Left lung (tissue), 10 donors: ENCODE results near the gene MOB3C. TPM values are rescaled to one million over a fixed set of nuclear protein-coding genes. Genes with fewer than 3 reads are reported as not detected.

Experiments used
- ATAC-seq: fragments of 200-7000 bp; cut with Tn5 transposase; one replicate; pipeline ENCODE4 v1.9.1; 2020; ENCODE audit warnings: moderate library complexity
- DNase-seq, 4 donors: peaks; one replicate each; pipeline ENCODE4 v3.0.0-alpha.2; 2013 to 2020
- H3K27ac ChIP-seq, 2 donors: fragments of 200-600 bp; sonication (generic) in 1 of 2; one replicate each; pipeline versions ENCODE4 v1.5.0 to v1.8.0; 2020 to 2021
- H3K27me3 ChIP-seq, 2 donors: fragments of 200-600 bp; sonication (generic) in 1 of 2; one replicate each; pipeline versions ENCODE4 v1.5.0 to v1.8.0; 2020 to 2021
- H3K36me3 ChIP-seq, 2 donors: fragments of 200-600 bp; sonication (generic) in 1 of 2; one replicate each; pipeline versions ENCODE4 v1.5.0 to v1.8.0; 2020 to 2021
- H3K4me1 ChIP-seq, 2 donors: fragments of 200-600 bp; one replicate each; pipeline ENCODE4 v1.8.0; 2021
- H3K4me3 ChIP-seq, 2 donors: fragments of 200-600 bp; sonication (generic) in 1 of 2; one replicate each; pipeline versions ENCODE4 v1.5.0 to v1.8.0; 2020 to 2021; ENCODE audit warnings: mild to moderate bottlenecking in 1 of 2
- H3K9me3 ChIP-seq, 2 donors: fragments of 200-600 bp; sonication (generic) in 1 of 2; one replicate each; pipeline versions ENCODE4 v1.5.0 to v1.8.0; 2020 to 2021
- intact Hi-C, 2 donors: fragments of 100-400 bp; cut with DNase I; formaldehyde crosslinking; loops; one replicate each; pipeline versions ENCODE4 v1.11.2 to v1.14.2; 2022
- polyA plus RNA-seq, 6 donors: library from polyadenylated mRNA; unstranded; fragments of 120-200 nt; gene quantifications; one replicate each; pipeline ENCODE4 v1.2.1, GENCODE V29; 2013; ENCODE audit not compliant: insufficient read length in 6 of 6
- total RNA-seq, 2 donors: library from RNA; stranded (reverse); fragmentation: NEBNext Ultra II Directional; extraction: Animal tissue kit (Norgen Biotek cat#: 25700); gene quantifications; one replicate each; pipeline ENCODE4 v1.2.1, GENCODE V29; 2021
- TF ChIP-seq, protein P1 (sequence below), 2 donors: fragments of 200-600 bp; sonication (generic) in 1 of 2; IDR thresholded peaks; one replicate each; pipeline versions ENCODE4 v1.5.0 to v1.8.0; 2021; ENCODE audit warnings: antibody characterized with exemption in 2 of 2
- donor health status: DM: no; HTN: yes; CAD: no.
- donor health status: DM: no; HTN: no; CAD: no.

The MOB3C gene
- total and polyA plus RNA-seq, 8 donors: 16.0 to 21.3 (median 18.4) TPM

DNA sequence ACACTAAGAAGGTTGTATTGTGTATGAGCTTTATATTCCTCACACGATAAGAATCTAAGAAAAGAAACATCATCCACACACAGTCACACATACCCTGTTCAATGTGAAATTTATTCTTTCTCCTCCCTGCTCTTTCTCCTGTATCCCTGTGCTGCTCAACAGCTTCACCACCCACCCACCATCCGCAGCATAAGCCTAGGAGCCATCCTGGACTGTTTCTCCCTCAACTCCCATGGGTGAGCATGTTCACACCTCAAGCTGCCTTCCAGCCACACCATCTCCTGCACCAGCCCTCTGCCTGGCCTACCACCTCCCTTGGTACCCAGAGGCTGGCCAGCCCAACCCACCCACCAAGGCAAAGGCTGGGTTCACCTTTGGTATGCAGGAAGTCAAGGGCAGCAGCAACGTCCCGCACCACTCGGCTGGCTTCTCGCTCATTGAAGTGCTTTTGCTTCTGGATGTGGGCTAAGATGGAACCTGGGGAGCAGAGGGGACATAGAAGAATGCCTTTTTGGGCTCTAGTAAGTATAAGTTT, 44.9 kb downstream of the MOB3C start:
- Histone ChIP-seq H3K27me3 (no peaks in the 10 kb centered on the region), H3K9me3 (no peaks in the 10 kb centered on the region), H3K27ac (no peak overlapping the region), H3K4me1 (no peaks in the 10 kb centered on the region), H3K4me3 (no peak overlapping the region), H3K36me3 (peaks cover 0 to 97% of the 10 kb centered on the region in 2 donors)
- ATAC-seq (no peak), DNase-seq (no peak)
- intact Hi-C loops: no loop called here
- TF ChIP-seq, protein P1, sequence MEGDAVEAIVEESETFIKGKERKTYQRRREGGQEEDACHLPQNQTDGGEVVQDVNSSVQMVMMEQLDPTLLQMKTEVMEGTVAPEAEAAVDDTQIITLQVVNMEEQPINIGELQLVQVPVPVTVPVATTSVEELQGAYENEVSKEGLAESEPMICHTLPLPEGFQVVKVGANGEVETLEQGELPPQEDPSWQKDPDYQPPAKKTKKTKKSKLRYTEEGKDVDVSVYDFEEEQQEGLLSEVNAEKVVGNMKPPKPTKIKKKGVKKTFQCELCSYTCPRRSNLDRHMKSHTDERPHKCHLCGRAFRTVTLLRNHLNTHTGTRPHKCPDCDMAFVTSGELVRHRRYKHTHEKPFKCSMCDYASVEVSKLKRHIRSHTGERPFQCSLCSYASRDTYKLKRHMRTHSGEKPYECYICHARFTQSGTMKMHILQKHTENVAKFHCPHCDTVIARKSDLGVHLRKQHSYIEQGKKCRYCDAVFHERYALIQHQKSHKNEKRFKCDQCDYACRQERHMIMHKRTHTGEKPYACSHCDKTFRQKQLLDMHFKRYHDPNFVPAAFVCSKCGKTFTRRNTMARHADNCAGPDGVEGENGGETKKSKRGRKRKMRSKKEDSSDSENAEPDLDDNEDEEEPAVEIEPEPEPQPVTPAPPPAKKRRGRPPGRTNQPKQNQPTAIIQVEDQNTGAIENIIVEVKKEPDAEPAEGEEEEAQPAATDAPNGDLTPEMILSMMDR (IDR thresholded peaks at IDR 0.05): no peak

DNA sequence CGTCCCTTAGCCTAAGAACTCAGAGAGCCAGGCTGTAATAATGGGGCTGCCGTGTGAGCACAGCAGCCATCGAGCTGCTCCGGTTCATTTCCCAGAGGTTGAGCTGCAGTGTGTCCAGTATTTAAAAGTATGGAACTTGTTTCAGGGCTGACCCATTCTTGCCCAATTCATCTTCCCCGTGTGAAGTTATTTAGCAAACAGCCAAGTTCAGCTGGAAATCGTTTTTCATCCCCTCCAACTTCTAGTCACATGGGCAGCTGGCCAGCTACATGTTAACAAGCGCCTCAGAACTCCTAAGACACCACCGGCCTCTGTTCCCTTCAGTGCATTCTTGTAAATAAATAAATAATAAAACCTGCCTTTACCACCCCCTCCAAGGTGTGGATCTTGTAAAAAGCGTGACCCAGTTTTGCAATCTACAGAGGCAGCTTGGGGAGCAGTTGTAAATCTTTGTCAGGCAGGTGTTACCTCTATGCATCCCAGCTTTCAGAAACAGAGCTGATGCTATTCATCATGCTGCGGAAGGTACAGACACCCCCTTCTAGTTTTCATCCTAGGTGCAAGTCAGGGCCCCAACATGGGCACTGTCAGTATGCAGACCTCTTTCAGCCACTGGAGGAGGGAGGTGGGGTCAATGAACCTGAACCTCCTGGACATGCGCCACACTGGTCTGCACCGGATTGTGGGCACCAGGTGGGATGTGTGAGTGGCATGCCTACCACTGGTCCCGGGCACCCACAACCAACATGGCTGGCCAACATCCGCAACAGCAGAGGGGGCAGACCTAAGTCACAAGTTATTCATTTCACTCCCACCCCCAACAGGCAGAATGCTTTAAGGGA, 46.5 kb downstream of the MOB3C start:
- intact Hi-C loops: no loop called here
- Histone ChIP-seq H3K27ac (no peak overlapping the region), H3K27me3 (no peaks in the 10 kb centered on the region), H3K4me3 (no peak overlapping the region), H3K4me1 (no peaks in the 10 kb centered on the region), H3K36me3 (peaks cover 0 to 97% of the 10 kb centered on the region in 2 donors), H3K9me3 (no peaks in the 10 kb centered on the region)
- ATAC-seq: no peak
- TF ChIP-seq, protein P1 (IDR thresholded peaks at IDR 0.05): no peak
- DNase-seq: peak in 2 of 4 donors; percentile 25 to 56

DNA sequence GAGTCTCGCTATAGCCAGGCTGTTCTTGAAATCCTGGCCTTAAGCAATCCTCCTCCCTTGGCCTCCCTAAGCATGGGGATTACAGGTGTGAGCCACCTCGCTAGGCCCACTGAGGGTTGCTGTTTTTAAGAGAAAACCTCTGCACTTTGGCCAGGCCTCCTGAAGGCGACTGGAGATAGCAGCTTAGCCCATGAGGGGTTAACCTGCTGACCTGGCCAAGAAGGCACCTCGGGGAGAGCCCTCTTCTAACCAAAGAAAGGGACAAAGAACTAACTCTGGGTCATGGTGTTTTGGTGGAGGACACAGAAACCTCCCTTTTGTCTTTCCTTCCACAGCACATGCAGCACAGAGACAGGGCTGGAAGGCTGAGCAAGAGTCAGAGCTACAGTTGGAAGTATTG, 47.5 kb downstream of the MOB3C start:
- intact Hi-C loops: no loop called here
- Histone ChIP-seq H3K27me3 (no peaks in the 10 kb centered on the region), H3K27ac (no peak overlapping the region), H3K4me3 (no peak overlapping the region), H3K9me3 (no peaks in the 10 kb centered on the region), H3K4me1 (no peaks in the 10 kb centered on the region), H3K36me3 (peaks cover 0 to 97% of the 10 kb centered on the region in 2 donors)
- DNase-seq (no peak), ATAC-seq (no peak)
- TF ChIP-seq, protein P1 (IDR thresholded peaks at IDR 0.05): no peak

DNA sequence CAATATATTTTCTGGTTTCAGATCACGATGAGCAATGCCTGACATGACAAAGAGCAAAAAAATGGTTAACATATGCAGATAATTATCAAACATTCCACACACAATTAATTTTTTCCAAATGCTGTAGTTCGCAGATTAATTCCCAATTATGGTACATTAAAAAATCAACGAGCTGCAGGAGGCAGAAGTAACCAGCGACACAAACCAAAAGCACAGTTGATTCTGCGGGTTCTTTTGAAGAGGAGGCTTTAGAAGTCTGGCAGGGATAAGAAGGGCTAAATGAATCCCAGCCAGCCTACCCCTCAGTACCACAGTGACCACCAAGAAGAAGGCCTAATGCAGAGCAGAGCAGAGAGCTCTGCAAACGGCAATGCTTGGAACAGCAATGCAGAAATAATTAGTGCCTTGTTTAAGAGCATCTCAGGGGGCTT, 48.1 kb downstream of the MOB3C start:
- DNase-seq (no peak), ATAC-seq (no peak)
- H3K27ac ChIP-seq: no peak overlapping the region
- no peaks in the 10 kb centered on the region for H3K4me1 ChIP-seq
- intact Hi-C loops: no loop called here
- H3K36me3 ChIP-seq: peaks cover 0 to 97% of the 10 kb centered on the region in 2 donors
- TF ChIP-seq, protein P1 (IDR thresholded peaks at IDR 0.05): no peak
- H3K27me3 ChIP-seq: no peaks in the 10 kb centered on the region
- H3K4me3 ChIP-seq: no peak overlapping the region
- no peaks in the 10 kb centered on the region for H3K9me3 ChIP-seq

DNA sequence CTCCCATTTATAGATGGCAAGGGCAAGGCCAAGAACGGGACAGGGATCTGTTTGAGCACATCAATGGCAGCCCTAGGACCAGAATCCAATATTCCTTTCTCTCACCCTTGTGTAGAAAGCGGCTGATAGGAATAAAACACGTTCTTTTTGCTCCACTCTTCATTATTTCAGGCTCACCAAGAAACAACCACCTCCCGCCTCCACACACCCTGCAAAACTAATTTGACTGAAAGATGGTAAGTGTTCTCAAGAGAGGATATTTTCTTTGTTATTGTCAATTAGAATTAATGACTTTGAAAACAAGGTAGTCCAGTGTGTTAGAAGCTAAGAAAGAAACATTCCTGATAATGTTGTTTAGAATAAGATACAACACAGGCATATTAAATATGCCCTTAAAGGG, 53.3 kb downstream of the MOB3C start:
- no peaks in the 10 kb centered on the region for H3K27me3 ChIP-seq
- no peak for ATAC-seq
- no peaks in the 10 kb centered on the region for H3K9me3 ChIP-seq
- DNase-seq: no peak
- H3K36me3 ChIP-seq: peaks cover 0 to 100% of the 10 kb centered on the region in 2 donors
- H3K4me1 ChIP-seq: no peaks in the 10 kb centered on the region
- H3K27ac ChIP-seq: no peak overlapping the region
- no peak overlapping the region for H3K4me3 ChIP-seq
- TF ChIP-seq, protein P1 (IDR thresholded peaks at IDR 0.05): no peak
- intact Hi-C loops: no loop called here
